Prostate gland (tissue), 2 donors: ENCODE results near the gene ELOVL7.

Source experiments
- POLR2A ChIP-seq: fragments of 450-650 bp; IDR thresholded peaks from one replicate; pipeline ENCODE4 v1.6.1; 2016; ENCODE audit warnings: antibody characterized with exemption, mild to moderate bottlenecking
- POLR2AphosphoS5 ChIP-seq: sonication (generic); formaldehyde crosslinking; IDR thresholded peaks from one replicate; pipeline ENCODE4 v1.6.1; 2017; ENCODE audit warnings: antibody characterized with exemption
- TF ChIP-seq, protein P1 (sequence below), 4 experiments: fragments of 200-600 bp in 2 of 4; fragments of 450-650 bp in 2 of 4; sonication (generic) in 2 of 4; IDR thresholded peaks; 1 replicate in 3 of 4; 2 replicates in 1 of 4; pipeline ENCODE4 v1.5.1; 2016 to 2019; ENCODE audit warnings: antibody characterized with exemption in 4 of 4, mild to moderate bottlenecking in 2 of 4, moderate library complexity in 2 of 4

- TF ChIP-seq POLR2AphosphoS5 = no peak
- TF ChIP-seq, protein P1, sequence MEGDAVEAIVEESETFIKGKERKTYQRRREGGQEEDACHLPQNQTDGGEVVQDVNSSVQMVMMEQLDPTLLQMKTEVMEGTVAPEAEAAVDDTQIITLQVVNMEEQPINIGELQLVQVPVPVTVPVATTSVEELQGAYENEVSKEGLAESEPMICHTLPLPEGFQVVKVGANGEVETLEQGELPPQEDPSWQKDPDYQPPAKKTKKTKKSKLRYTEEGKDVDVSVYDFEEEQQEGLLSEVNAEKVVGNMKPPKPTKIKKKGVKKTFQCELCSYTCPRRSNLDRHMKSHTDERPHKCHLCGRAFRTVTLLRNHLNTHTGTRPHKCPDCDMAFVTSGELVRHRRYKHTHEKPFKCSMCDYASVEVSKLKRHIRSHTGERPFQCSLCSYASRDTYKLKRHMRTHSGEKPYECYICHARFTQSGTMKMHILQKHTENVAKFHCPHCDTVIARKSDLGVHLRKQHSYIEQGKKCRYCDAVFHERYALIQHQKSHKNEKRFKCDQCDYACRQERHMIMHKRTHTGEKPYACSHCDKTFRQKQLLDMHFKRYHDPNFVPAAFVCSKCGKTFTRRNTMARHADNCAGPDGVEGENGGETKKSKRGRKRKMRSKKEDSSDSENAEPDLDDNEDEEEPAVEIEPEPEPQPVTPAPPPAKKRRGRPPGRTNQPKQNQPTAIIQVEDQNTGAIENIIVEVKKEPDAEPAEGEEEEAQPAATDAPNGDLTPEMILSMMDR (IDR thresholded peaks at IDR 0.05) = no peak
- no peak for TF ChIP-seq POLR2A
These were observed 105.6 kb downstream of the ELOVL7 start for GRCh38 chr5:60738461-60738860.
